Measurements from ENCODE around the gene CCDC141. TPM values are rescaled to one million over a fixed set of nuclear protein-coding genes. Genes with fewer than 3 reads are reported as not detected.

Gene CCDC141
- total and polyA plus RNA-seq, 7 donors, result under 0.01 to 8.6 (median 3.8) TPM; not detected in 1

DNA sequence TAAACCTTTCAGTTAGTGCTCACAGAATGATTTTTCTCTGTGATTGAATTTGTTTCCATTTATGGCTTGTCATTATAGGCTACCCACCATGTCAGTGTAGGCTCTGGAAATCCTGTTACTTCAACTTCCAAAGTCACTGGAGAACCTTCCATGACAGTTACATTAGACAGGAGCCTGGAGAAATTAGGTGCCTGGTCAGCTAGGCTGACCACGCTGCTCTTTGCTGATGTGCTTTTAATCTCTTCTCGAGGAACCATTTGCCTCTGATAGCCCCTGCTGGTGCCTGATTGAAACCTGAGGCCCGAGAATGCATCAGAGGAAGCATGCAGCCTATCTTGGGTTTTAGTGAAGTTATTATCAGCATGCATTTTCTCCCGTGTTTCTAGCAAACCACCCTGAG, 213.1 kb downstream of the CCDC141 start:
- Histone ChIP-seq H3K27me3 (no peaks in the 10 kb centered on the region), H3K36me3 (no peaks in the 10 kb centered on the region), H3K4me3 (no peak overlapping the region), H3K9me3 (no peaks in the 10 kb centered on the region), H3K27ac (no peak overlapping the region), H3K4me1 (no peaks in the 10 kb centered on the region)
- no peak for TF ChIP-seq POLR2AphosphoS5 (IDR thresholded peaks at IDR 0.05)
- intact Hi-C loops (cut with DNase I), result no loop called here
- no peak for DNase-seq
- WGBS, 2 donors, result 44 to 64% methylated on average over 4 of the region's 4 CpGs

DNA sequence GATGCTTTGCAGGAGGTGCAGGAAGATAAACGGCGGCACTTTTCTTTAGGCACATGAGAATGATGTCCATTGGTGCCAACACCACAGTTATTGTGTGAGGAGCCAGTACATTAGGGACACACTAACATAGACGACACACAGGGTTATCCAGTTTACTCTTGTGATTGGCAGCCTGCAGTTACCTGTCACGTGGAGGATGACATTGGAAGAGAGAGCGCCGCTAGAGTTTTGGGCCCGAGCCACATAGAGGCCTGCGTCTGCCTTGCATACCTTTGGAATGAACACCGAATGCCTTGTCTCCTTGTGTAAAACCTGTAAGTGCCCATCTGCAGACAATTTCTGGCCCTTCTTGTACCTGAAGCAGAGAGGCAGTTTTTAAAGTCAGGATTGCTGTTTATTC, 215.9 kb downstream of the CCDC141 start:
- intact Hi-C loops (cut with DNase I), result no loop called here
- no peaks in the 10 kb centered on the region for H3K9me3 ChIP-seq
- H3K36me3 ChIP-seq, result no peaks in the 10 kb centered on the region
- 87 to 93% methylated on average over 9 of the region's 9 CpGs for WGBS, 2 donors
- DNase-seq, result no peak
- no peak overlapping the region for H3K4me3 ChIP-seq
- no peak for TF ChIP-seq POLR2A (IDR thresholded peaks at IDR 0.05)
- TF ChIP-seq EP300 (IDR thresholded peaks at IDR 0.05), result no peak
- TF ChIP-seq, protein P1, sequence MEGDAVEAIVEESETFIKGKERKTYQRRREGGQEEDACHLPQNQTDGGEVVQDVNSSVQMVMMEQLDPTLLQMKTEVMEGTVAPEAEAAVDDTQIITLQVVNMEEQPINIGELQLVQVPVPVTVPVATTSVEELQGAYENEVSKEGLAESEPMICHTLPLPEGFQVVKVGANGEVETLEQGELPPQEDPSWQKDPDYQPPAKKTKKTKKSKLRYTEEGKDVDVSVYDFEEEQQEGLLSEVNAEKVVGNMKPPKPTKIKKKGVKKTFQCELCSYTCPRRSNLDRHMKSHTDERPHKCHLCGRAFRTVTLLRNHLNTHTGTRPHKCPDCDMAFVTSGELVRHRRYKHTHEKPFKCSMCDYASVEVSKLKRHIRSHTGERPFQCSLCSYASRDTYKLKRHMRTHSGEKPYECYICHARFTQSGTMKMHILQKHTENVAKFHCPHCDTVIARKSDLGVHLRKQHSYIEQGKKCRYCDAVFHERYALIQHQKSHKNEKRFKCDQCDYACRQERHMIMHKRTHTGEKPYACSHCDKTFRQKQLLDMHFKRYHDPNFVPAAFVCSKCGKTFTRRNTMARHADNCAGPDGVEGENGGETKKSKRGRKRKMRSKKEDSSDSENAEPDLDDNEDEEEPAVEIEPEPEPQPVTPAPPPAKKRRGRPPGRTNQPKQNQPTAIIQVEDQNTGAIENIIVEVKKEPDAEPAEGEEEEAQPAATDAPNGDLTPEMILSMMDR (IDR thresholded peaks at IDR 0.05), result no peak
- TF ChIP-seq POLR2AphosphoS5 (IDR thresholded peaks at IDR 0.05), result no peak
- H3K27me3 ChIP-seq, result no peaks in the 10 kb centered on the region
- no peaks in the 10 kb centered on the region for H3K4me1 ChIP-seq
- no peak overlapping the region for H3K27ac ChIP-seq

DNA sequence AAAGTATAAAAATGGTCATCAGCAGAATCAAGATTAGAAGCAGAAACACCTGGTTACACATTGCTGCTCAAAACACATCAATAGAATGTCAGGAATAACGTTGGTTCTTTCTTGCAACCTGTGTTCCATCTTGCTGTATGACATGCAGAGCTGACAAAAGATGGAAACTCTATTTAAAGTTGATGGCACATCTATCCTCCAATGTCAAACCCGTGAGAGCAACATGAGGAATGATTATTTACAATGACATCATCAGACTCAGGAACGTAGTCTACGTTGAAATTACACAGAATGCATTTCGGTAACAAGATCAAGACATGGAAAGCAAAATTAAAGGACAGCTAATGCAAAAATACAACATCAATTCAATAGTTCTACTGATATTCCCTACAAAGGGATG, 216.6 kb downstream of the CCDC141 start:
- no peak for DNase-seq
- H3K36me3 ChIP-seq, result no peaks in the 10 kb centered on the region
- H3K4me3 ChIP-seq, result no peak overlapping the region
- 77 to 87% methylated on average over 5 of the region's 5 CpGs for WGBS, 2 donors
- H3K4me1 ChIP-seq, result no peaks in the 10 kb centered on the region
- no peak overlapping the region for H3K27ac ChIP-seq
- no peaks in the 10 kb centered on the region for H3K9me3 ChIP-seq
- no peaks in the 10 kb centered on the region for H3K27me3 ChIP-seq
- intact Hi-C loops (cut with DNase I), result no loop called here
- no peak for TF ChIP-seq EP300 (IDR thresholded peaks at IDR 0.05)
- TF ChIP-seq POLR2AphosphoS5 (IDR thresholded peaks at IDR 0.05), result no peak
- no peak for TF ChIP-seq POLR2A (IDR thresholded peaks at IDR 0.05)
- TF ChIP-seq, protein P1 (IDR thresholded peaks at IDR 0.05), result no peak

DNA sequence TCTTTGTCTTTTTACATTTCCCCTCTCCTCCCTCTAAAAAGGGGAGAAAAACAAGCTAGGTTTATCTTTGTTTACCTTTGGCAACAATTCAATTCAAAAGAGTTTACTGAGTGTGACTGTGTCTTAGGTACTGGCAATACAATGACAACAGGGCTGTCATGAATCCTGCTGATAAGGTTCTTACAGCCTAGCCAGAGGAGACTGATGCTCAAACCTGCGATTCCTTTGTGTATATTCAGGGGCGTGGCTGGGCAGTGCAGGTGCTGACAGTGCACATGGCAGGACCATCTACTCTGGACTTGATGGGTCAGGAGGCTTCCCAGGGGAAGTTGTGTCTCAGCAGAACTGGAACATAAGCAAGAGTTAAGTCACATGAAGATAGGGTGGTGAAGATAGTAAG, 219.5 kb downstream of the CCDC141 start:
- intact Hi-C loops (cut with DNase I), result no loop called here
- no peak for DNase-seq
- TF ChIP-seq EP300 (IDR thresholded peaks at IDR 0.05), result no peak
- no peak for TF ChIP-seq POLR2A (IDR thresholded peaks at IDR 0.05)
- TF ChIP-seq, protein P1 (IDR thresholded peaks at IDR 0.05), result no peak
- H3K36me3 ChIP-seq, result no peaks in the 10 kb centered on the region
- H3K9me3 ChIP-seq, result no peaks in the 10 kb centered on the region
- 23 to 74% methylated on average over 2 of the region's 2 CpGs for WGBS, 2 donors
- H3K27ac ChIP-seq, result no peak overlapping the region
- H3K4me1 ChIP-seq, result no peaks in the 10 kb centered on the region
- no peaks in the 10 kb centered on the region for H3K27me3 ChIP-seq
- H3K4me3 ChIP-seq, result no peak overlapping the region

DNA sequence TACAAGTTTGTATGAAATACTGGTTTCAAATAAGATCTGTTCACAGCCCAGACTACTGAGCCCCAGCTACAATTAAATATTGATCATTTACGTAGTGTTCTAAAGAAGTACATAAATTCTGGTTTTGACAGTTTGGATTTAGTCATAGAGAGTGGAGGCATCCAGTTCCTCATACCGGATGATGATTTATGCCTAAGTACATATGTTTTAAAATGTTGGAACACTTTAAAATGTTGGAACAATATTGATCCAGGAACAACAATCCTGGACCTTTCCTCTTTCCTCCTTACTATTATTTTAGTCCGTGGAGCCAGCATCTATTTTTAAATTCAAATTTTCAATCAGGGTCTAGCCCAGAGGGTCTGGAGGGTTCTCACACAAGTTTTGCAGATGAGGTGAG, 220.0 kb downstream of the CCDC141 start:
- no peaks in the 10 kb centered on the region for H3K36me3 ChIP-seq
- no peaks in the 10 kb centered on the region for H3K27me3 ChIP-seq
- no peak overlapping the region for H3K27ac ChIP-seq
- 42 to 71% methylated on average over 3 of the region's 3 CpGs for WGBS, 2 donors
- no peaks in the 10 kb centered on the region for H3K9me3 ChIP-seq
- no peak for TF ChIP-seq EP300 (IDR thresholded peaks at IDR 0.05)
- TF ChIP-seq, protein P1 (IDR thresholded peaks at IDR 0.05), result no peak
- TF ChIP-seq POLR2A (IDR thresholded peaks at IDR 0.05), result no peak
- no peak for TF ChIP-seq POLR2AphosphoS5 (IDR thresholded peaks at IDR 0.05)
- intact Hi-C loops (cut with DNase I), result no loop called here
- H3K4me3 ChIP-seq, result no peak overlapping the region
- DNase-seq, result no peak
- no peaks in the 10 kb centered on the region for H3K4me1 ChIP-seq
